NOMO-1 treated with DMSO at 0.1 percent for 48 hours (cell line): Measurements from ENCODE around the gene LSM7.
A peak's percentile ranks its signal among the peaks of the same experiment; 100 is the strongest.

ENCODE experiments used
- DNase-seq: peaks from one replicate; lab custom pipeline; 2025; ENCODE audit not compliant: unreplicated experiment; lab: John Stamatoyannopoulos, UW

Gene LSM7

GRCh38 chr19:2305452-2306280, 22.7 kb downstream of the LSM7 start:
- no peak for DNase-seq

- DNase-seq, result no peak
Measured at GRCh38 chr19:2303211-2303798, 25.1 kb downstream of the LSM7 start.

- DNase-seq, result no peak
Measured at GRCh38 chr19:2302319-2303210, 25.8 kb downstream of the LSM7 start.

DNA sequence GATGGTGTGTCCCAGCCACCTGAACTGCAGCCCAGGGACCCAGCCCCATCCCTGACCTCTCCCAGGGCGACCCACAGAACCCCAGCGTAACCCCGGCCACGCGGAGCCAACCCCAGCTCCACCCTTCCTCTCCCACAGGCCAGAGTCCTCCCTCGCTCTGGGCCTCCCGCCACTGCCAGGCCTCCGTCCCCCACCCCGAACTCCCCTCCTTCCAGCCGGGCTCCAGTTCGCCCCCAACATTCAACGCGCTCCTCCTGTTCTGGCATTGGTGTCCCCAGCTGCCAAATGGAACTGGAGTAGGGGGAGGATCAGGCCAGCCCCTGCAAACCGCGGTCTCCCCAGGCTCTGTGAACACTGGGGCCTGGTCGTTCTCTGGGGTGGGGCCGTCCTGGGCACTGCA, 27.9 kb downstream of the LSM7 start:
- DNase-seq, result no peak

- no peak for DNase-seq
Measured at GRCh38 chr19:2296141-2296540, 32.2 kb downstream of the LSM7 start.

GRCh38 chr19:2294687-2295335, 33.6 kb downstream of the LSM7 start:
- DNase-seq, result no peak

DNA sequence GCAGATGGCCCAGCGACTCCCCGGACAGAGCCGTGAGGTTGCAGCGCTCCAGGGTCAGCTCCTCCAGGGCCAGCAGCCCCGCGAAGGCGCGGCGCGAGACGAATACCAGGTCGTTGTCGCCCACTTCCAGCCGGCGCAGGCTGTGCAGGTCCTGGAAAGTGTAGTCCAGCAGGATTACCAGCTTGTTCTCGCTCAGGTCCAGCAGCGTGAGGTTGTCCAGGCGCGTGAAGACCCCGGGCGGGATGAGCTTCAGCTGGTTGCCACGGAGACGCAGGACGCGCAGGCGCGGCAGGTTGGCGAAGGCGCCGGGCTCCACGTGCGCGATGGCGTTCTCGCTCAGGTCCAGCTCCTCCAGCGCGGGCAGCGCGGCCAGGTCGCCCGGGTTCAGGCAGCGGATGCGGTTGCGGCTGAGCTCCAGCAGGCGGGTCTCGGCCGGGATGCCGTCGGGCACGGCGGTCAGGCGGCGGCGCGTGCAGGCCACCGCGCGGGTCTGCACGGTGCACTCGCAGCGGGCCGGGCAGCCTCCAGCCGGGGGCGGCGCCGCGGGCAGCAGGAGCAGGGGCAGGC, 37.1 kb downstream of the LSM7 start:
- DNase-seq, result no peak

DNA sequence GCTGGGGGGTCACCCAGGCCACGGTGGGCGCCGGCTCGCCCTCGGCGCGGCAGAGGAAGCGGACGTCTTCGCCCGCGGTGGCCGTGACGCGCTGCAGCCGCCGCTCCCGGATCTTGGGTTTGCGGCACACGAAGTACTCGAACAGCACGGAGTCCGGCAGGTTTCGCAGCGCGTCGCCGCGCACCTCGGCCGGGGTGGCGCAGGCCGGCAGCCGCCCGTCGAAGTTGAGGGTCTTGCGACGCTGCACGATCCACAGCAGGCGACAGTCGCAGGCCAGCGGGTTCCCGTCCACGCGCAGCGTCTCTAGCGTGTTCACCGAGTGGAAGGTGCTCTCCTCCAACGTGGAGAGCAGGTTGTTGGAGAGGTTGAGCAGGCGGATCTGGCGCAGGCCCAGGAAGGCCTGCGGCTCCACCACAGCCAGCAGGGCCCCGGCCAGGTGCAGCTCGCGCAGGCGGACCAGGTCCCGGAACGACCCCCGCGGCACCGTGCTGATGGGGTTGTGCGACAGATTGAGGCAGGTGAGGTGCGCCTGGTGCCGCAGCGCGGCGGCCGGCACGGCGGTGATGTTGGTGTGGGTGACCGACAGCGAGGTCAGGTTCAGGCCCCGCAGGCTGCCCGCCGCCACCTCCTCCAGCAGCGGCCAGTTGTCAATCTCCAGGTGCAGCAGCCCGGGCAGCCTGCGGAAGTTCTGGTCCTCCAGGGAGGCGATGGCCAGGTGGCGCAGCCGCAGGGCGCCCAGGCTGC, 37.8 kb downstream of the LSM7 start:
- DNase-seq, result no peak

DNA sequence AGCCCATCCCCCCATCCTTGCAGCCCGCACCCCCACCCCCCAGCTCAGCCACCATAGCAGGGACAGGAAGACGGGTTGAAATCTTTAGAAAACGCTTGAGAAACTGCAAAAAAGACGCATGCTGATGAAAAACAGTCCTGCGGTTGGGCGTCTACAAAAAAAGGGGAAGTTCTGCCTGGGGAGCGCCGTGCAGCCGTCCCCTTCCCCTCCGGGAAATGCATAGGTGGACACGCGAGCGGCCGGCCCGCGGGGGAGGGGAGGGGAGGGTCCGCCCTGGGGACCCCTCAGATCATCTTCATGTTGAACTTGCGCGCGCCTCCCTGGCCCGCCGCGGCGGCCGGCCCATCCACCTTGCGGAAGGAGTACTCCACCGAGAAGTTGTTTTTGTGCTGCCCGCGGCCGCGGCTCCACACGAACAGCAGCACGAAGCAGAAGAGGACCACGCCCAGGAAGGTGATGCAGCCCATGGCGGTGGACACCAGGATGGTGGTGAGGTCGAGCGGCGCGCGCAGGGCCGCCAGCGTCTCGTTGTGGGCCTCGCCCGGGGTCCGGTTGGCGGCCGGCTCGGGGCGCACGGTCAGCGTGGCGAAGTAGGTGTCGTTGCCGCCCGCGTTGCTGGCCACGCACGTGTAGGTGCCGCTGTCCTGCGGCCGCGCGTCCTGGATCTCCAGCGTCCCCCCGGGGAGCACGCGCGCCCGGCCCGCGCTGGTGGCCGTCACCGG, 38.5 kb downstream of the LSM7 start:
- DNase-seq, result peak; percentile 95

- DNase-seq, result no peak
Measured at GRCh38 chr19:2288818-2289713, 39.3 kb downstream of the LSM7 start.

- DNase-seq, result peak; percentile 45
Measured at GRCh38 chr19:2288338-2288817, 40.0 kb downstream of the LSM7 start.

DNA sequence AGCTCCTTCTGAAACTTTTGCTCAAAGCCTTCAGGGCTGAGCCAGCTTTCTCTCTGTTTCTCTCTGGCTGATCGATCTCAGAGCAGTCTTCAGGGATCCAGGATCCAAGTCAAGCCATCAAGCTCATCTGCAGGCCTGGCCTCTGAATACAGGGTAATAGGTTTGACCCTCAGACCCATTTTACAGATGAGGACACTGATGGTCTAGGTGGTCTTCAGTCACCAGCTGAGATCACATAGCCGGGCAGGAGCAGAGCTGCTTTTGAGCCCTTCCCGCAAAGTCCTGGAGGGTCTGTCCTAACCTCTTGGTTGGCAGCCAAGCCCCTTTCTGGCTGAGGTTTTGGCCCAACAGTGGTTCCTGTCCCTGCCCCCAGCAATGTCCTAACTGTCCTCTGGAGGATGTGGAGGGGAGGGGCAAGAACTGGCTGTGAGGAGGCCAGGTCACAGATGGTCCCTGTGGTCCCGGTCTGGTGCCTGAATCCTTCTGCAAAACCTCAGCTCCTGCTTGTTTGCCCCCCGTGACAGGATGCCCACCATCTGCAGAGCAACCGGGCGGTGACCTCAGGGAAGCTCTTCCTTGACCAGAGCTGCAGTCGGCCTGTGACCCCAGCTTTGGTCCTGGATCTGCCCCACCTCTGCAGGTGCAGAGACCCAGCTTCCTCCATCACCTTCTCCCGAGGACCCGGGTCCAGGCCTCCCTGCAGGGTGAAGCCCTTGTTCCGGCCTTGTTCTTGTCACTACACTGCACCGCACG, 40.6 kb downstream of the LSM7 start:
- DNase-seq, result no peak

DNA sequence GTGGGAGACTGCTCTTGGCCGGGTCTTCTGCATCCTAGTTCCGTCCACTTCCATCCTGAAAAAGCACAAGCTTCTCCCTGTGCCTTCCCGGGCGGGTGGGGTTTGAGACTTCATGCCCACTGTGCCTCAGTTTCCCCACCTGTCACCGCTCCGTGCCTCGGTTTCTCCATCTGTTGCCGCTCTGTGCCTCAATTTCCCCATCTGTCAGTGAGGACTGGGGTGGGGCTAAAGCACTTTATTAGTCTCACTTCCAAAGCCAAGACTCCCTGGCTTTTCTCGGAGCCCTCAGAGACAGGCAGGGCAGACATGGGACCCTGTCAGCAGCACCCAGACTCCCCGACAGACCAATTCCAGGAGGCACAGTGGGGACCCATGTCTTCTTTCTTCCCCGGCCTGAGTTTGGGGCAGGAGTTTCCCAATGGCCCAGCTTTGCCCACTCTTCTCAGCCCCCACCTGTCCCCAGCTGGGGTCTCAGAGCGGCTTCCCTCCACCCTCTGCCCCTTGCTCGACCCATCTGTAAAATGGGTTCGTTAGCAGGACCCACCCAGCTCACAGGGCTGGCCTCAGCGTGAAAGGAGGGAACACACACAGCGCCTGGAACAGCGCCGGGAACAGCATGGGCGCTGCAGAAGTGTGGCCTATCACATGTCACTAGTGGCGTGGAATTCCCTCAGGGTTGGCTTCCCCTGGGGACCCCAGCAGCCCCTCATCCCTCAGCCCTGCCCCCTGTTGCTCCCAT, 41.8 kb downstream of the LSM7 start:
- no peak for DNase-seq

GRCh38 chr19:2283835-2284507, 44.4 kb downstream of the LSM7 start:
- no peak for DNase-seq

DNA sequence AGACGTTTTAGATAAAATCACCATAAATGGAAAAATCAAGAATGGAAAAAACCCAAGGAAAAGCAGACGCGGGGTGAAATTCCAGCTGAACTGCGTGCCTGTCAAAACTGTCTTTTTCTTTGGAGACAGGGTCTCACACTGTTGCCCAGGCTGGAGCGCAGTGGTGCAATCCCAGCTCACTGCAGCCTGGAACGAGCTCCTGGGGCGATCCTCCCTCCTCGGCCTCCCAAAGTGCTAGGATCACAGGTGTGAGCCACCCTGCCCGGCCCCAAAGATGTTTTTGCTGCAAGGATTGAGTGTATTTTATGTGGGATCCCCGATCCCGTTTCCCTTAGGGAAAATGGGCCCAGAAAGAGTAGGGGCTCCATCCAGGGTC, 45.5 kb downstream of the LSM7 start:
- DNase-seq, result no peak

DNA sequence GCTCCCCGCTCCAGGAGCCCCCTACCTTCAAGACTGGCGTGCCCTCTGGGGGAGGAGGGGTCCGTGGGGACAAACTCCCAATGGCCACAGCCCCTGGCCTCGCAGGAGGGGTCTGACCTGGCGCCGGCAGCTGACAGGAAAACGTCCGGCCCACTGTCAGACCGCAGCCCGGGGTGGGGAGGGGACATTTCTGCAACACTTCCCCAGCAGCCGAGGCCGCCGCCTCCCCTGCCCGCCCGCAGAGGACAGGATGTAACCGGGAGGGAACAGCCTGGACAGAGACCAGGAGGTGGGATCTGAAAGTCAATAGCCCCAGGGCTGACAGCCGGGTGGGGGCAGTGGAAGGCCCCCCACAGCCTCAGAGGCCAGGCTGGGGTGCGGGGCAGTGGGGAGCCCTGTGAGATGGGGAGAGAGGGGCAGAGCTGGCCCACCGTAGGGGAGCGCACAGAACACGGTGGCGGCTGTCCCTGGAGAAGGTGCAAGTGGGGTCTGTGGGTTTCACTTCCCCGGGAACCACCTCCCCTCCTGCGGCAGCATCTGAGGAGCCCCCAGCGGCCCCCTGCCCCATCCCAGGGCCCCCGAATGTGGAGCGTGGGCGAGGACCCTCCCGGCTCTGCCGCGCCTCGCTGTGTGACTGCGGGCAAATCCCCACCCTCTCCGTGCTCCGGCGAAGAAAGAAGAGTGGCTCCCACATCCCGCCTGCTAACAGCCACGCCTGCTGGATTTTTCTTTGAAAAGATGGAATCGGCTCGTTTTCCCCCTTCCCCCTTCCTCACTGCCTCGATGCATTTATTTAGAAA, 46.1 kb downstream of the LSM7 start, which contains the start of gene PEAK3:
TSS of gene PEAK3 (minus strand) at position 114 of the 800 bp plus-strand sequence. CDS start 1,244 bp downstream, outside the sequence.
- DNase-seq, result peak; percentile 66
